Parathyroid adenoma (tissue), 2 donors: ENCODE results near the gene GPR42.
A peak's percentile ranks its signal among the peaks of the same experiment; 100 is the strongest.
"Not testable (repeated sequence)": the region's sequence is repeated elsewhere in the genome, so short reads cannot be mapped to it uniquely, and the experiment has no call there.

ENCODE experiments used
- H2AFZ ChIP-seq: fragments of 300-600 bp; sonication (generic); one replicate; pipeline ENCODE4 v1.7.0; 2017; ENCODE audit warnings: antibody characterized with exemption, mild to moderate bottlenecking
- H3K27ac ChIP-seq: fragments of 300-600 bp; sonication (generic); one replicate; pipeline ENCODE4 v1.7.0; 2017
- H3K27me3 ChIP-seq: fragments of 300-600 bp; sonication (generic); one replicate; pipeline ENCODE4 v1.7.0; 2017; ENCODE audit warnings: low read length; ENCODE audit not compliant: control insufficient read depth, insufficient read depth
- H3K36me3 ChIP-seq: fragments of 300-600 bp; sonication (generic); one replicate; pipeline ENCODE4 v1.7.0; 2017; ENCODE audit warnings: low read length; ENCODE audit not compliant: control insufficient read depth, insufficient read depth
- H3K4me1 ChIP-seq: fragments of 300-600 bp; sonication (generic); one replicate; pipeline ENCODE4 v1.7.0; 2017; ENCODE audit warnings: control low read depth
- H3K4me2 ChIP-seq: fragments of 300-600 bp; sonication (generic); one replicate; pipeline ENCODE4 v1.7.0; 2017; ENCODE audit warnings: low read length
- H3K4me3 ChIP-seq: fragments of 300-600 bp; sonication (generic); one replicate; pipeline ENCODE4 v1.7.0; 2017; ENCODE audit warnings: low read depth, low read length
- H3K79me2 ChIP-seq: fragments of 300-600 bp; sonication (generic); one replicate; pipeline ENCODE4 v1.7.0; 2017; ENCODE audit warnings: control low read depth
- H3K9ac ChIP-seq: fragments of 300-600 bp; sonication (generic); one replicate; pipeline ENCODE4 v1.7.0; 2017; ENCODE audit warnings: mild to moderate bottlenecking
- H3K9me3 ChIP-seq: fragments of 300-600 bp; sonication (generic); one replicate; pipeline ENCODE4 v1.7.0; 2017; ENCODE audit warnings: low read length; ENCODE audit not compliant: control insufficient read depth
- TF ChIP-seq, protein P1 (sequence below): fragments of 300-600 bp; sonication (generic); IDR thresholded peaks from one replicate; pipeline ENCODE4 v1.7.0; 2017; ENCODE audit warnings: antibody characterized with exemption, mild to moderate bottlenecking
- donor health status: primary hyperparathyroidism.

GPR42 gene

DNA sequence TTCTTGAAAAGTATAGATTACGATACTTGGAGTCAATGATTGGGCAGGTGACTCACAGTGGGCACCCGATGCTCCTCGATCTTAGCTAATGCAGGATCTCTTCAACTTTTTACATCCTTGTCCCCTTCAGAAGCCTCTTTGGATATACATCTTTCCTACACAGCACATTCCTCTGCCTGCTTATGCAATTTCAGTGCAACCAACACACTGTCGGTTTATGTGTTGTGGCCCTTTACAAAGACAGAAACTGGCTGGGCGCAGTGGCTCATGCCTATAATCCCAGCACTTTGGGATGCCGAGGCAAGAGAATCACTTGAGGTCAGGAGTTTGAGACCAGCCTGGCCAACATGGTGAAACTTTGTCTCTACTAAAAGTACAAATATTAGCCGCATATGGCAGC, 2.6 kb downstream of the GPR42 start:
- H3K79me2 ChIP-seq, result no peaks in the 10 kb centered on the region
- H3K27ac ChIP-seq, result peak overlapping the region; percentile 21
- no peak overlapping the region for H3K9ac ChIP-seq

DNA sequence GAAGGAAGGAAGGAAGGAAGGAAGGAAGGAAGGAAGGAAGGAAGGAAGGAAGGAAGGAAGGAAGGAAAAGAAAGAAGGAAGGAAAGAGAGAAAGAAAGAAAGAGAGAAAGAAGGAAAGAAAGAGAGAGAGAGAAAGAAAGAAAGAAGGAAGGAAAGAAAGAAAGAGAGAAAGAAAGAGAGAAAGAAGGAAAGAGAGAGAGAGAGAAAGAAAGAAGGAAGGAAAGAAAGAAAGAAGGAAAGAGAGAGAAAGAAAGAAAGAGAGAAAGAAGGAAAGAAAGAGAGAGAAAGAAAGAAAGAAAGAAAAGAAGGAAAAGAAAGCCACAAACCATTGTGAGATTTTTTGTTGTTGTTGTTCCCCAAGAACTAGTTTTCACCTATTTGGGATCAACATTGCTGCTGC, 3.2 kb downstream of the GPR42 start:
- H3K4me2 ChIP-seq, H3K9ac ChIP-seq, H2AFZ ChIP-seq, H3K36me3 ChIP-seq, H3K9me3 ChIP-seq, H3K79me2 ChIP-seq, H3K4me3 ChIP-seq, H3K4me1 ChIP-seq, H3K27ac ChIP-seq, H3K27me3 ChIP-seq: not testable (repeated sequence)

More for the DNA sequence above, 2.6 kb downstream of the GPR42 start:
- no peak overlapping the region for H3K4me3 ChIP-seq
- H3K9me3 ChIP-seq, result no peaks in the 10 kb centered on the region
- peaks cover 5% of the 10 kb centered on the region for H3K4me1 ChIP-seq
- no peak overlapping the region for H2AFZ ChIP-seq
- no peak overlapping the region for H3K4me2 ChIP-seq
- TF ChIP-seq, protein P1, sequence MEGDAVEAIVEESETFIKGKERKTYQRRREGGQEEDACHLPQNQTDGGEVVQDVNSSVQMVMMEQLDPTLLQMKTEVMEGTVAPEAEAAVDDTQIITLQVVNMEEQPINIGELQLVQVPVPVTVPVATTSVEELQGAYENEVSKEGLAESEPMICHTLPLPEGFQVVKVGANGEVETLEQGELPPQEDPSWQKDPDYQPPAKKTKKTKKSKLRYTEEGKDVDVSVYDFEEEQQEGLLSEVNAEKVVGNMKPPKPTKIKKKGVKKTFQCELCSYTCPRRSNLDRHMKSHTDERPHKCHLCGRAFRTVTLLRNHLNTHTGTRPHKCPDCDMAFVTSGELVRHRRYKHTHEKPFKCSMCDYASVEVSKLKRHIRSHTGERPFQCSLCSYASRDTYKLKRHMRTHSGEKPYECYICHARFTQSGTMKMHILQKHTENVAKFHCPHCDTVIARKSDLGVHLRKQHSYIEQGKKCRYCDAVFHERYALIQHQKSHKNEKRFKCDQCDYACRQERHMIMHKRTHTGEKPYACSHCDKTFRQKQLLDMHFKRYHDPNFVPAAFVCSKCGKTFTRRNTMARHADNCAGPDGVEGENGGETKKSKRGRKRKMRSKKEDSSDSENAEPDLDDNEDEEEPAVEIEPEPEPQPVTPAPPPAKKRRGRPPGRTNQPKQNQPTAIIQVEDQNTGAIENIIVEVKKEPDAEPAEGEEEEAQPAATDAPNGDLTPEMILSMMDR, result no peak
- no peaks in the 10 kb centered on the region for H3K36me3 ChIP-seq
- no peaks in the 10 kb centered on the region for H3K27me3 ChIP-seq

DNA sequence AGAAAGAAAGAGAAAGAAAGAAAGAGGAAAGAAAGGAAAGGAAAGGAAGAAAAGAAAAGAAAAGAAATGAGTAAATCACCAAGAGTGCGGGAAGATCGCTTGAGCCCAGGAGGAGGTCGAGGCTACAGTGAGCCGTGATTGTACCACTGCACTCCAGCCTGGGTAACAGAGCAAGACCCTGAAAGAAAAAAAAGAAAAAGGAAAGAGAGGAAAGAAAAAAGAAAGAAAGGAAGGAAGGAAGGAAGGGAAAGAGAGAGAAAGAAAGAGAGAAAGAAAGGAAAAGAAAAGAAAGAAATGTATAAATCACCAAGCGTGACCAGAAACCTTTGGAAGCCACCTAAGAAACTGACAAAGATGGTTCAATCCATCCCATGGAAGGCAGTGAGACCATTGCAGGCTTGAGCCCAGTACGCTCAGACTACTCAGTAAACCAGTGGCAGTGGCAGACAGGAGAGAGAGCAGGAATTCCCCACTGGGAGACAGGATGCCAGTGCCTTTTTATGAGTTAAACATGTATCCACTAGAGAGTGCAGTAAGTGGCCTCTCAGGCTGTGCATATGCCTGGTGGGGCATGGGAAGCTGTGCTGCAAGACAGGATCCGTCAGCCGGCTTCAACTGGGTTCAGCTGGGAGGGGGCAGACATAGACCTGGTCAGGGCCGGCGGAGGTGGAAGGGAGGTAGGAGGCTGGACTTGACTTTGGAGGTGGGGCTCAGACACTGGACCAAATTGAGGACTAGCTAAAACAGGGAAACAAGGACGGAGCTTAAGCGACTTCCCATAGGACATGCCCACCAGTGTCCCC, 4.8 kb downstream of the GPR42 start:
- TF ChIP-seq, protein P1, result no peak

DNA sequence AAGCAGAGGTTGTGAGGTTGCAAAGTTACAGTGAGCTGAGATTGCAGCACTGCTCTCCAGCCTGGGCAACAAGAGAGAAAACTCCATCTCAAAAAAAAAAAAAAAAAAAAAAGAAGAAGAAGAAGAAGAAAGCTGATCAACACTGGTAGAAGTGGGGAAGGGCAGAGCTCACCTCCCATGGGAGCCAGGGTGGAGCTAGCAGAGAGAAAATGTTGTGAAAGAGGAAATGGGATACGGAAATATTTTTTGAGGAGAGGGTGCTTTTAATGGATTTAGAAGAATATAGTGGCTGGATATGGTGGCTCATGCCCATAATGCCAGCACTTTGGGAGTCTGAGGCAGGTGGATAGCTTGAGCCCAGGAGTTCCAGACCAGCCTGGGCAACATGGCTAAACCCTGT, 6.8 kb downstream of the GPR42 start:
- Histone ChIP-seq H3K79me2 (no peaks in the 10 kb centered on the region), H3K4me1 (peaks cover 15% of the 10 kb centered on the region), H3K4me2 (no peak overlapping the region), H3K27me3 (no peaks in the 10 kb centered on the region), H3K9me3 (no peaks in the 10 kb centered on the region), H3K36me3 (no peaks in the 10 kb centered on the region), H2AFZ (no peak overlapping the region), H3K9ac (no peak overlapping the region), H3K27ac (no peak overlapping the region), H3K4me3 (no peak overlapping the region)
- TF ChIP-seq, protein P1, result no peak

More for the DNA sequence above, 4.8 kb downstream of the GPR42 start:
- Histone ChIP-seq H3K4me1 (peaks cover 13% of the 10 kb centered on the region), H3K79me2 (no peaks in the 10 kb centered on the region), H3K9ac (no peak overlapping the region), H2AFZ (no peak overlapping the region), H3K4me2 (no peak overlapping the region), H3K27me3 (no peaks in the 10 kb centered on the region), H3K36me3 (no peaks in the 10 kb centered on the region), H3K27ac (no peak overlapping the region), H3K4me3 (no peak overlapping the region), H3K9me3 (no peaks in the 10 kb centered on the region)

DNA sequence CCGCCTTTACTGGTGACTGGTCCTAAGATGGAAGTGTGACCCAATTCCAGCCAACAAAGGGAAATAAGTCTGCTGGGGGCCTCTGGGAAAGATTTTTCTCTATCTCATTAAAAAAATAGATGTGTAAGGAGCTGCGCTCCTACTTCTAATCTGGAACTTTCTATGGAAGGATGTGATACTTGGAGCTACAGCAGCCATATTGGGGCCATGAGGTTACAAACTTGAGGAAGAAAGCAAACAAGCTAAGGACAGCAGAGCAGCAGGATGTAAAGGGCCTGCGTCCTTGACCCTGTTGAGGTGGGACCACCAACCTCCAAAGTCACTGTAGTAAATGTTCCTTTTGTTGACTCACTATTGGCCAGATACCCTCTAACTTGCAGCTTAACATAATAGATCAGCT, 7.5 kb downstream of the GPR42 start:
- no peak overlapping the region for H3K27ac ChIP-seq
- H3K9me3 ChIP-seq, result no peaks in the 10 kb centered on the region
- no peak overlapping the region for H3K4me2 ChIP-seq
- no peaks in the 10 kb centered on the region for H3K79me2 ChIP-seq
- H3K36me3 ChIP-seq, result no peaks in the 10 kb centered on the region
- no peak overlapping the region for H3K9ac ChIP-seq
- no peak overlapping the region for H2AFZ ChIP-seq
- no peak overlapping the region for H3K4me3 ChIP-seq
- H3K4me1 ChIP-seq, result peaks cover 11% of the 10 kb centered on the region
- TF ChIP-seq, protein P1, result no peak
- no peaks in the 10 kb centered on the region for H3K27me3 ChIP-seq

DNA sequence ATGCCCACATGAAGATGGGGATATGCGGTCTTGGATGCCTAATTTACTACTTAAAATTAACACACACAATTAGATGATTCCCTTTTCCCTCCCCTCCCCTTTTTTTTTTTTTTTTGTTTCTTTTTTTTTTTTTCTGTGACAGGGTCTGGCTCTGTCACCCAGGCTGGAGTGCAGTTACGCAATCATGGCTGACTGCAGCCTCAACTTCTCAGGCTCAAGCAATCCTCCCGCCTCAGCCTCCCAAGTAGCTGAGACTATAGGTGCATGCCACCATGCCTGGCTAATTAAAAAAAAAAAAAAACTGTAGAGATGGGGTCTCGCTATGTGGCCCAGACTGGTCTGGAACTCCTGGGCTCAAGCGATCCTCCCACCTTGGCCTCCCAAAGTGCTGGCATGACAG, 8.7 kb downstream of the GPR42 start:
- not testable (repeated sequence) for H3K79me2 ChIP-seq, H3K27me3 ChIP-seq, H3K4me2 ChIP-seq, H3K36me3 ChIP-seq, H2AFZ ChIP-seq, H3K9ac ChIP-seq, H3K4me3 ChIP-seq, H3K9me3 ChIP-seq
- peak overlapping the region; percentile 55 for H3K27ac ChIP-seq
- peaks cover 10% of the 10 kb centered on the region for H3K4me1 ChIP-seq
